NCI-H1092 (cell line): ENCODE data around the gene UTP14A.
"Not testable (repeated sequence)": the region's sequence is repeated elsewhere in the genome, so short reads cannot be mapped to it uniquely, and the experiment has no call there.

Experiments used
- DNase-seq: peaks from one replicate; lab custom pipeline; 2025; lab: John Stamatoyannopoulos, UW

Gene UTP14A

GRCh38 chrX:129905787-129906580 lies at the start of gene UTP14A:
Gene UTP14A (plus strand): TSS chrX:129906164. CDS start chrX:129906211, 47 bp downstream.
- peak; percentile 94 for DNase-seq

- not testable (repeated sequence) for DNase-seq
Observed at GRCh38 chrX:129859134-129859533, 46.8 kb upstream of the UTP14A start.

GRCh38 chrX:129866321-129866720 lies 39.6 kb upstream of the UTP14A start:
- DNase-seq: not testable (repeated sequence)

GRCh38 chrX:129872524-129872923 lies 33.4 kb upstream of the UTP14A start:
- no peak for DNase-seq

GRCh38 chrX:129875669-129876068 lies 30.3 kb upstream of the UTP14A start:
- DNase-seq: no peak

- no peak for DNase-seq
Observed at GRCh38 chrX:129876771-129877305, 29.1 kb upstream of the UTP14A start.

- DNase-seq: no peak
Observed at GRCh38 chrX:129877401-129877800, 28.6 kb upstream of the UTP14A start.

- no peak for DNase-seq
Observed at GRCh38 chrX:129900054-129900453, 5.9 kb upstream of the UTP14A start.

GRCh38 chrX:129908636-129909035 lies 2.7 kb downstream of the UTP14A start:
- DNase-seq: no peak

- peak; percentile 69 for DNase-seq
Observed at GRCh38 chrX:129925305-129926092, 19.5 kb downstream of the UTP14A start.

- no peak for DNase-seq
Observed at GRCh38 chrX:129930941-129931410, 25.0 kb downstream of the UTP14A start.

- DNase-seq: peak; percentile 63
Observed at GRCh38 chrX:129931411-129932015, 25.5 kb downstream of the UTP14A start.

- peak; percentile 64 for DNase-seq
Observed at GRCh38 chrX:129932016-129932820, 26.3 kb downstream of the UTP14A start.

GRCh38 chrX:129932821-129933321 lies 26.9 kb downstream of the UTP14A start:
- DNase-seq: no peak

GRCh38 chrX:129933700-129934099 lies 27.7 kb downstream of the UTP14A start:
- no peak for DNase-seq

- DNase-seq: no peak
Observed at GRCh38 chrX:129934461-129934860, 28.5 kb downstream of the UTP14A start.

GRCh38 chrX:129934952-129935351 lies 29.0 kb downstream of the UTP14A start:
- no peak for DNase-seq

GRCh38 chrX:129938081-129938480 lies 32.1 kb downstream of the UTP14A start:
- DNase-seq: no peak

GRCh38 chrX:129939986-129940385 lies 34.0 kb downstream of the UTP14A start:
- no peak for DNase-seq

- no peak for DNase-seq
Observed at GRCh38 chrX:129940721-129941120, 34.8 kb downstream of the UTP14A start.

GRCh38 chrX:129945131-129945530 lies 39.2 kb downstream of the UTP14A start:
- DNase-seq: no peak
